Right ventricle myocardium superior (tissue), 1 donor: ENCODE results near the gene GAPDHS. TPM values are rescaled to one million over a fixed set of nuclear protein-coding genes. Genes with fewer than 3 reads are reported as not detected.

ENCODE experiments used
- ATAC-seq: fragments of 200-7000 bp; cut with Tn5 transposase; one replicate; pipeline ENCODE4 v1.9.1; 2020; ENCODE audit warnings: mild to moderate bottlenecking; ENCODE audit not compliant: poor library complexity
- DNase-seq: peaks from one replicate; pipeline ENCODE4 v3.0.0-alpha.2; 2020
- intact Hi-C: fragments of 100-400 bp; cut with DNase I; formaldehyde crosslinking; loops from one replicate; pipeline ENCODE4 v1.11.2; 2022
- long read RNA-seq: library from polyadenylated mRNA; unstranded; transcript quantifications from one replicate; pipeline ENCODE4 v2.0.0, GENCODE V29; 2021
- total RNA-seq: library from RNA; stranded (reverse); fragmentation: NEBNext Ultra II Directional; extraction: Animal tissue kit (Norgen Biotek cat#: 25700); gene quantifications from one replicate; pipeline ENCODE4 v1.2.1, GENCODE V29; 2021
- donor health status: DM: no; HTN: yes; CAD: no; lungs with severe emphysema.

The GAPDHS gene
- not detected for total RNA-seq
- long read RNA-seq: 0 reads

- intact Hi-C loops: no loop called here
- DNase-seq (no peak), ATAC-seq (no peak)
Observed at GRCh38 chr19:35533201-35533821, at the start of gene GAPDHS. GAPDHS (plus strand) TSS chr19:35533456; CDS start chr19:35533528, 72 bp downstream.

- DNase-seq: no peak
- intact Hi-C loops: no loop called here
- no peak for ATAC-seq
Observed at GRCh38 chr19:35484252-35485036, 48.8 kb upstream of the GAPDHS start.

DNA sequence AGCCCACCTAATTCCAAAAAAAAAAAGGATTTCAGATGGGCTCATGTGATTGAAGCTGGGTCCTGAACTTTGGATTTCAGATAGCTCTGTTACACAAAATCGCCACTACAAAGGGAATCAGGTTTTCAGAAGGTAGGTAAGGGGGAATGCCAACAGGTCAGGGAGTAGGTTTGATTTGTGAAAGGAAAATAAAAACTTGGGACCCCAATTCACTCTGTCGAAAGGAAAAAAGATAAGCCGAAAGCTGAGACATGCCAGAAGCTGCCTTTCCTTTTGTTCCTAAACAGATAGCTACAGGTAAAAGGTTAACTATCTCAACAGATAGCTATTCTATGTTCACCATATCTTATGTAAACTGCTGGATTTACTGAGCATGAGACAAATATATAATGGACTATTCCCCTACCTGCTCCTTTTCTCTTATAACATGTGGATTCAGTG lies 47.0 kb upstream of the GAPDHS start:
- ATAC-seq (no peak), DNase-seq (no peak)
- intact Hi-C loops: no loop called here

DNA sequence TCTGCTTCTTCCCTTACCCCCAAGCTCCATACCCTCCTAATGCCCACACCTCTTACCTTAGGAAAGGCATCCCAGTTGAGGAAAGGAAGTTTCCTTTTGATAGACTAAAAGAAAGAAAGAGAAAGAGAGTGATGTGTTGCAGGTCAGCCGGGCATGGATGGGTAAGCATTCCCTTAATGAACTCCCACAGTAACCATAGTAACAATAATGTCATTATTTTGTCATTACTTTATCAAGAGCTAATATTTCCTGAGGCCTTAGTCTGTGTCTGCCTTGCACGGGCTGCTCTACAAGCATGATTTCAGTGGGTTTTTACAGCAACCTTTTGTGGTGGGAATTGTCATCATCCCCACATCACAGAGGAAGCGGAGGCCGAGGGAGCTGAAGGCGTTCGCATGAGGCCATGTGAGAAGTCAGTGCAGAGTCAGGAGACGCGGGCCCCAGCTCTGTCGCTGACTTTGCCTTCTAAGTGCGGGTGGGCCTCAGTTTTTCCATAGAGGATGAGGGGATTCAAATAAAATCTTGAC lies 45.5 kb upstream of the GAPDHS start:
- DNase-seq: no peak
- ATAC-seq: no peak
- intact Hi-C loops: no loop called here

DNA sequence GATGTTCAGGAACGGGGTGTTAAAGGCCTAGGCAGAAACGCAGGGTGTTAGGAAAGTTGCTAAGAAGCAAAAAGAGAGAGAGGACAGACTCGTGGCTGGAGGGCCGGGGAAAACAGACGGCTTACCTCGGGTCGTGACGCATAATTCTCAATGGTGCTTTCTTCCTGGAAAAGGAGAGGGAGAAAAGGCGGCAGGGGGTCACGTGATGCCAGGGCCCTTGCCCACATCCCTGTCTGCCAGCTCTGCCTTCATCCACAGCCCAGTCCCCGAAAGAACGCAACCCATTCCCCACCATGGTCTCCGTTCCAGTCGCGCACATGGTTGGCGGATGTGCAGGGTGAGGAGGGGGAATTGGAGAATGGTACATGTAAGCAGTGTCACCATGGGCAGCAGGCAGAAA lies 44.6 kb upstream of the GAPDHS start:
- intact Hi-C loops: no loop called here
- DNase-seq (no peak), ATAC-seq (no peak)

DNA sequence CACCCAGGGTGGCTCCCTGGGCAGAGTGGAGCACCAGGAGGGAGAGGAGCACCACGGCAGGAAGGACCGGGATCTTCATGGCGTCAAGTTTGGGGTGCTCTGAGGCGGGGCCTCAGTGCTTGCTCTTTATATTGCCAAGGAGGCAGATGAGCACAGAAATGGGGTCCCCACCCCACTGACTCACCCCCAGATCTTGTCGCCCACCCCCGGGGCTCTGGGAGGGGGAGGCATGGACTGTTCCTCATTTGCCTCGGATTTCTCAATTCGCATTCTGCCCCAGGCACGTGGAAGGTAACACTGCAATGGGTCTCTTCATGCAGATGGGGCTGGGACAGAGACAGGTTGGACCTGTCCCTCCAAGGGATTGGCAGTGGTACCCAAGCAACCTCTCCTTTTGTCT lies 42.9 kb upstream of the GAPDHS start, which contains the start of gene KRTDAP:
Gene KRTDAP (minus strand): TSS at position 101 of the 400 bp plus-strand sequence. CDS start 22 bp downstream, at position 79.
- DNase-seq (no peak), ATAC-seq (no peak)
- intact Hi-C loops: no loop called here

DNA sequence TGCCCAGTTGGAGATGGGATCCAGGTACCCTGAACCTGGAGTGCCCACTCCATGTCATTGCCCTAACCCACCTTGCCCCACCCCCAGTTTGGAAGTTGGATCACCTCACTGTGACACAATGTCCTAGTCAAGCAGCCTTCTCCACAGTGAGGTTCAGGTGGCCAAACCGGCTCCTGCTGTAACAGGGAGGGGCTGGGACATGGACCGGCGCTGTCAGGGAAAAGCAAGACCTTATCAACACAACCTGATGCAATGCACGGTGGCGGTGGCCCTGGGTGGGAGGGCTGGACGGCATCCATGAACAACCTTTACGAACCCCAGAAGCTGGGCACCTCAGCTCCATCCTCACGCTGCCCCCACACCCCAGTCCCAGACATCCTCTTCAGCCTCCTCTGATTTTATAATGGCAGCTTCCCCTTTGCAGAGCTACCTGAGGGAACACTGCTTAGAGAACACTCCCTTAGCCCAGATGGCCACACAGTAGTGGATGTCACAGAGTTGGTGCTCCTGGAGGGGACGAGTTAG lies 41.4 kb upstream of the GAPDHS start:
- DNase-seq (no peak), ATAC-seq (no peak)
- intact Hi-C loops: no loop called here

- ATAC-seq (no peak), DNase-seq (no peak)
- intact Hi-C loops: no loop called here
Observed at GRCh38 chr19:35493971-35494370, 39.3 kb upstream of the GAPDHS start.

- peak; percentile 94 for ATAC-seq
Observed at GRCh38 chr19:35495107-35496064, 37.9 kb upstream of the GAPDHS start.

GRCh38 chr19:35497406-35497805 lies 35.9 kb upstream of the GAPDHS start:
- intact Hi-C loops: loop anchor here (5.0 kb wide), 1 partner anchor 145 kb away; no protein-coding TSS in a partner anchor
- DNase-seq (no peak), ATAC-seq (no peak)

More at GRCh38 chr19:35495107-35496064, 37.9 kb upstream of the GAPDHS start:
- peak; percentile 75 for DNase-seq
- intact Hi-C loops: loop anchor here (5.0 kb wide), 1 partner anchor 143 kb away; no protein-coding TSS in a partner anchor

DNA sequence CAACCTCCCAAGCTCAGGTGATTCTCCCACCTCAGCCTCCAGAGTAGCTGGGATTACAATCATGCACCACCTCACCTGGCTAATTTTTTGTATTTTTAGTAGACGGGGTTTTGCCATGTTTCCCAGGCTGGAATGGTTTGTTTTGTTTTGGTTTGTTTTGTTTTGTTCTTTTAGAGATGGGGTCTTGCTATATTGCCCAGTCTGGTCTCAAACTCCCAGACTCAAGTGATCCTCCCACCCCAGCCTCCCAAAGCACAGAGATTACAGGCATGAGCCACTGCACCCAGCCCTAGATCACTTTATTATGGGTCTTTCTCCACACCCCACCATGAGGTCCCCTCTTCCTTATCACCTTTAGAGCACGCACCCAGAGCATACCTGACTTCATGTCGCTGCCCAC lies 35.0 kb upstream of the GAPDHS start:
- intact Hi-C loops: loop anchor here (5.0 kb wide), 1 partner anchor 146 kb away; no protein-coding TSS in a partner anchor
- no peak for ATAC-seq
- DNase-seq: no peak

DNA sequence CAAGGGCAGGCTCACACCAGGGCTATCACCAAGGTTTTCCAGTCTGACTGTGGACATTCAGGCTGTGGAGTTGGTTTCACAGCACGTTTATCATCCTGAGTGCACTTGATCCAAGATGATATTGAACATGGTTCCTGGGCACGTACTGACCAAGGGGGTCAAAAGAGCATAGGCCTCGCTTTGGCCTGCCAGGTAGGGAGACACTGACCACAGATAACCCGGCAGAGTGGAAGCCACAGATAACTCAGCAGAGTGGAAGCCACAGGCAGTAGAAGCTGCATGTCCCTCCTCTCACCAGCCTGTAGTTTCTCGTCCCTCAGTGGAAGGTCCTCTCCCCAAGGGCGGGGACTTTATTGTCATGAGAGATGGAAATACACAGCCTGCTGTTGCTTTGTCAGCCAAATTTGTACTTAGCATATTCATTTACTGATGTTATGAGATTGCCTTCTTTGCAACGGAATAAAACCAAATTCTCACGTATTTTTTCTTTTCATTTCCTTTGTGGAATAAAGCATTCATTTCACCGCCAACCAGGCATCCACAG lies 34.2 kb upstream of the GAPDHS start:
- ATAC-seq (no peak), DNase-seq (no peak)
- intact Hi-C loops: loop anchor here (5.0 kb wide), 1 partner anchor 147 kb away; no protein-coding TSS in a partner anchor

GRCh38 chr19:35500611-35501010 lies 32.6 kb upstream of the GAPDHS start:
- DNase-seq (no peak), ATAC-seq (no peak)
- intact Hi-C loops: no loop called here

DNA sequence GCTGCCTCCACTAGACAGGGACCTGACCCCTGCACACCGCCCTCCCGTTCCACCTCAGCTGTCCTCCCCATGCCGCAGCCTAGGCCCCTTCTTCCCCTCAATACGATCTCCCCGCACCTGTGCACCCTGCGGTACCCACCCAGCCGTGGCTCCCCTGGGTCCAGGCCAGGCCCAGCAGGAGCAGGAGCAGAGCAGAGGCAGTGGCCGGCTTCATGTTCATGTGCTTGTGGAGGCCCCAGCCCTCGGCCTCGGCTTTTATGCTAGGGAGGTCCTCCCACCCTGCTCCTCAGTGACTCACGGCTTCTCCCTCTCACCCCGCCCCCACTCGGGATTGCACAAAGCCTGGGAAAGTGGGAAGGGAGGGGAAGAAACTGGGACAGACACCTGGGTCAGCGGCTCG lies 31.6 kb upstream of the GAPDHS start:
- intact Hi-C loops: no loop called here
- DNase-seq: no peak
- no peak for ATAC-seq

DNA sequence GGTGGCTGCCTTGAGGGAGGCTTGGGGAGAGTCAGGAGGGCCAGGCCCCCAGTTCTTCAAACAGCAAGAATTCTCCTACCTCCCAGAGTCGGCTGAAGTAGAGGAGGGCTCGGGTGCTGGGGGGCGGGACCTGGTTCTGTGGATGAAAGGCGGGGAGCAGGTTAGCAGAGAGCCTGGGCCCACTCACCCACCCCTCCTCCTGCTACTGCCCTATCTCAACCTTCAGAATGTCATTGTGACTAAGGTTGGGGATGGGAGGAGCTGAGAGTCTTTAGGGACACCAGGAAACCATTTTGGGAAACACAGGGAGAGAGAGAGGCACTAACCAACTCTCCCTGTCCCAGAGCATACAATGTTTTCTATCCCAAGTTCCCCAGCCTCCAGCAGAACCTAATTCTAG lies 30.5 kb upstream of the GAPDHS start:
- DNase-seq (no peak), ATAC-seq (peak; percentile 34)
- intact Hi-C loops: no loop called here

DNA sequence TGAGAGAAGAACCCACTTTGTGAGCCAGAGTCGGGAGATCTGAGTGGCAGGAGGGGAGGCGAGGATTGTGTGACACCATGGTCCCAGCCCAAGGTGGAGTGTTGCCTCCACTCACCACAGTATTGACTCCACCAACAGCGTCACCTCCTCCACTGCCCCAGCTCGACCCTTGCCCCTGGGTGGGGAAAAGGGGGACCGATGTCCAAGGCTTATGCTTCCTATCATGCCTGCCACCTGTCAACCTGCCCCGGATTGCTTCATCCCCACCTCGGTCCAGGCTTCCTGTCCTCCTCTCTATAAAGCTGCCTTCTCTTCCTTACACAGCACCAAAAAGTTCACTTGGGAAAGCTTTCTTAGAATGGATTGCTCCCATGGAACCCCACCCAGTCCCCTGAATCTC lies 27.2 kb upstream of the GAPDHS start:
- no peak for ATAC-seq
- intact Hi-C loops: no loop called here
- DNase-seq: no peak

DNA sequence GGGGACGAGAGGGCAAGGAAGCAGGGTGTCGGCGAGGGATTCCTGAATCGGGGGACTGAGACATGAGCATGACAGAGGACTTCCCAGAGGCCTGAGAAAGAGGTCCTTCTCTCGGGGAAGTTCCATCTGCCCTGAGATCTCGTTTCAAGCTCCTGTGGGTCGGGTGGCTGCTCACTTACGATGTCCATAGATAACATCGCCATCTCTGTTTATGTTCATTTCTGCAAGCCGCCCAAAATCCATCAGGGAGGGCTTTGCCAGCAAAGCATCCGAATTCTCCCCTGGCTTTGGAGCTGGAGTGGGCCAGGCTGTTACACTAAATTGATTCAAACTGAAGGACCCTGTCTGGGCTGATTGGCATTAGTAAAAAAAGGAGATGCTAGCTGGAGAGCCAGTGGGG lies 25.7 kb upstream of the GAPDHS start:
- DNase-seq (no peak), ATAC-seq (no peak)
- intact Hi-C loops: no loop called here

- intact Hi-C loops: no loop called here
- DNase-seq (no peak), ATAC-seq (no peak)
Observed at GRCh38 chr19:35508129-35508528, 25.1 kb upstream of the GAPDHS start.
